Omental fat pad (tissue), 4 donors: ENCODE data around the gene ADAMTS12. TPM values are rescaled to one million over a fixed set of nuclear protein-coding genes. Genes with fewer than 3 reads are reported as not detected.

Experiments
- ATAC-seq: fragments of 150-250 bp; one replicate; pipeline ENCODE4 v1.9.1; 2016; ENCODE audit warnings: mild to moderate bottlenecking, moderate library complexity; ENCODE audit not compliant: low FRiP score
- DNase-seq: peaks from one replicate; pipeline ENCODE4 v3.0.0-alpha.2; 2019; ENCODE audit warnings: low spot score
- total RNA-seq, 4 donors: library from RNA; depleted of rRNA; stranded (reverse); fragments of >200 nt; gene quantifications; one replicate each; pipeline ENCODE4 v1.1.0, GENCODE V29; 2016
- TF ChIP-seq, protein P1 (sequence below), 3 donors: fragments of 450-650 bp; IDR thresholded peaks; one replicate each; pipeline ENCODE4 v1.5.1; 2016 to 2017; ENCODE audit warnings: antibody characterized with exemption in 3 of 3, mild to moderate bottlenecking in 3 of 3, moderate library complexity in 2 of 3

Gene ADAMTS12
- total RNA-seq, 4 donors from 2014 or later, result 17.5 to 42.9 (median 24.0) TPM

GRCh38 chr5:33937707-33938506, 46.1 kb upstream of the ADAMTS12 start:
- TF ChIP-seq, protein P1, sequence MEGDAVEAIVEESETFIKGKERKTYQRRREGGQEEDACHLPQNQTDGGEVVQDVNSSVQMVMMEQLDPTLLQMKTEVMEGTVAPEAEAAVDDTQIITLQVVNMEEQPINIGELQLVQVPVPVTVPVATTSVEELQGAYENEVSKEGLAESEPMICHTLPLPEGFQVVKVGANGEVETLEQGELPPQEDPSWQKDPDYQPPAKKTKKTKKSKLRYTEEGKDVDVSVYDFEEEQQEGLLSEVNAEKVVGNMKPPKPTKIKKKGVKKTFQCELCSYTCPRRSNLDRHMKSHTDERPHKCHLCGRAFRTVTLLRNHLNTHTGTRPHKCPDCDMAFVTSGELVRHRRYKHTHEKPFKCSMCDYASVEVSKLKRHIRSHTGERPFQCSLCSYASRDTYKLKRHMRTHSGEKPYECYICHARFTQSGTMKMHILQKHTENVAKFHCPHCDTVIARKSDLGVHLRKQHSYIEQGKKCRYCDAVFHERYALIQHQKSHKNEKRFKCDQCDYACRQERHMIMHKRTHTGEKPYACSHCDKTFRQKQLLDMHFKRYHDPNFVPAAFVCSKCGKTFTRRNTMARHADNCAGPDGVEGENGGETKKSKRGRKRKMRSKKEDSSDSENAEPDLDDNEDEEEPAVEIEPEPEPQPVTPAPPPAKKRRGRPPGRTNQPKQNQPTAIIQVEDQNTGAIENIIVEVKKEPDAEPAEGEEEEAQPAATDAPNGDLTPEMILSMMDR (IDR thresholded peaks at IDR 0.05), result no peak
- no peak for ATAC-seq
- DNase-seq, result no peak

- no peak for ATAC-seq
- no peak for DNase-seq
- TF ChIP-seq, protein P1 (IDR thresholded peaks at IDR 0.05), result no peak
Observed at GRCh38 chr5:33937017-33937706, 45.4 kb upstream of the ADAMTS12 start.

GRCh38 chr5:33936381-33937016, 44.7 kb upstream of the ADAMTS12 start, which contains the start of gene RXFP3:
RXFP3 (plus strand) TSS chr5:33936386; CDS start chr5:33936741, 355 bp downstream.
- TF ChIP-seq, protein P1 (IDR thresholded peaks at IDR 0.05), result no peak
- ATAC-seq, result no peak
- no peak for DNase-seq

- TF ChIP-seq, protein P1 (IDR thresholded peaks at IDR 0.05), result no peak
- DNase-seq (peak; percentile 42), ATAC-seq (peak; percentile 28)
Observed at GRCh38 chr5:33936004-33936380, 44.2 kb upstream of the ADAMTS12 start.

DNA sequence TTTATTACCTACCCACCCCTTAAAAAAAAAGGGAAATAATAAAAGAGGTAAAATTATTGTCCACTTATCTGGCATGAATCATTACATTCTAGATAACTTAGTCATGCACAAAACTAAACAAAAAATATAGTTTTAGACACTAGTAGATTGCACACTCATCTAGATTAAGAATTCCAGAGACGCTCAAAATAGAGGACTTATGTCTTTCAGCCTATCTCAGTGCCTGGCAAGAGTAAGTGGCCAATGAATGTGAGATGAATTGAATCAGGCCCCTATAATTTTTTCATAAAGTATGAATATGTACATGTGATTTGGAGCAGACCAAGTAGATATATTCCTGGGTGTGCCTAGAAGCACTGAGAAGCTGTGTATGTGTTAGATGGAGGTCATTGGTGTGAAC, 42.4 kb upstream of the ADAMTS12 start:
- DNase-seq (no peak), ATAC-seq (no peak)
- TF ChIP-seq, protein P1 (IDR thresholded peaks at IDR 0.05), result no peak

- TF ChIP-seq, protein P1 (IDR thresholded peaks at IDR 0.05), result no peak
- no peak for ATAC-seq
- no peak for DNase-seq
Observed at GRCh38 chr5:33933723-33934169, 42.0 kb upstream of the ADAMTS12 start.
